Mesendoderm (in vitro differentiated cells): Measurements from ENCODE around the gene LRRN1.

Experiments
- DNase-seq: peaks from one replicate; pipeline ENCODE4 v3.0.0; 2013
- H2AK5ac ChIP-seq: 2 replicates; pipeline ENCODE4 v1.6.1; 2013; ENCODE audit warnings: low read length, inconsistent platforms
- H2BK120ac ChIP-seq: 2 replicates; pipeline ENCODE4 v1.6.1; 2013; ENCODE audit warnings: low read depth, mild to moderate bottlenecking, low read length, moderate library complexity, mixed read lengths
- H2BK15ac ChIP-seq: replicated peaks from 2 replicates; pipeline ENCODE4 v1.6.1; 2013; ENCODE audit warnings: low read depth, mild to moderate bottlenecking, moderate library complexity
- H2BK5ac ChIP-seq: 2 replicates; pipeline ENCODE4 v1.6.1; 2013; ENCODE audit warnings: low read length, inconsistent platforms
- H3K18ac ChIP-seq: 2 replicates; pipeline ENCODE4 v1.6.1; 2013; ENCODE audit warnings: mild to moderate bottlenecking, low read length, mixed read lengths
- H3K23ac ChIP-seq: one replicate; pipeline ENCODE4 v1.6.1; 2013; ENCODE audit warnings: low read length
- H3K27ac ChIP-seq: 2 replicates; pipeline ENCODE4 v1.5.1; 2013; ENCODE audit warnings: low read depth, mild to moderate bottlenecking, inconsistent platforms, low read length, moderate library complexity
- H3K27me3 ChIP-seq: 2 replicates; pipeline ENCODE4 v1.6.1; 2013; ENCODE audit warnings: low read length, control low read depth, mild to moderate bottlenecking, inconsistent platforms; ENCODE audit not compliant: insufficient read depth, poor library complexity
- H3K36me3 ChIP-seq: 2 replicates; pipeline ENCODE4 v1.6.1; 2013; ENCODE audit warnings: low read length, inconsistent platforms; ENCODE audit not compliant: control insufficient read depth, insufficient read depth
- H3K4ac ChIP-seq: one replicate; pipeline ENCODE4 v1.6.1; 2013; ENCODE audit warnings: low read depth, mild to moderate bottlenecking, low read length, moderate library complexity
- H3K4me1 ChIP-seq: 2 replicates; pipeline ENCODE4 v1.6.1; 2013; ENCODE audit warnings: low read depth, low read length, inconsistent platforms; ENCODE audit not compliant: control insufficient read depth
- H3K4me2 ChIP-seq: 2 replicates; pipeline ENCODE4 v1.6.1; 2013; ENCODE audit warnings: low read length
- H3K4me3 ChIP-seq: 2 replicates; pipeline ENCODE4 v1.5.1; 2013; ENCODE audit warnings: mild to moderate bottlenecking, low read length
- H3K56ac ChIP-seq: one replicate; pipeline ENCODE4 v1.6.1; 2013; ENCODE audit warnings: low read length
- H3K79me1 ChIP-seq: 2 replicates; pipeline ENCODE4 v1.6.1; 2013; ENCODE audit warnings: low read length, inconsistent platforms
- H3K79me2 ChIP-seq: 2 replicates; pipeline ENCODE4 v1.6.1; 2013; ENCODE audit warnings: mild to moderate bottlenecking, low read length; ENCODE audit not compliant: control insufficient read depth, insufficient read depth
- H3K9ac ChIP-seq: 2 replicates; pipeline ENCODE4 v1.6.1; 2013; ENCODE audit warnings: low read length, inconsistent platforms
- H4K5ac ChIP-seq: one replicate; pipeline ENCODE4 v1.6.1; 2013; ENCODE audit warnings: low read length
- H4K8ac ChIP-seq: one replicate; pipeline ENCODE4 v1.6.1; 2013; ENCODE audit warnings: low read depth, mild to moderate bottlenecking, control low read depth, low read length, moderate library complexity
- WGBS: extraction: QIAGEN DNeasy Blood & Tissue Kit; methylation state at CpG from one replicate; pipeline ENCODE4 v1.1.7; 2013; ENCODE audit warnings: low lambda C conversion rate, missing lambda C conversion rate; ENCODE audit not compliant: insufficient coverage; ENCODE audit errors: extremely low coverage; 5-methylcytosine and 5-hydroxymethylcytosine counted together

Gene LRRN1

DNA sequence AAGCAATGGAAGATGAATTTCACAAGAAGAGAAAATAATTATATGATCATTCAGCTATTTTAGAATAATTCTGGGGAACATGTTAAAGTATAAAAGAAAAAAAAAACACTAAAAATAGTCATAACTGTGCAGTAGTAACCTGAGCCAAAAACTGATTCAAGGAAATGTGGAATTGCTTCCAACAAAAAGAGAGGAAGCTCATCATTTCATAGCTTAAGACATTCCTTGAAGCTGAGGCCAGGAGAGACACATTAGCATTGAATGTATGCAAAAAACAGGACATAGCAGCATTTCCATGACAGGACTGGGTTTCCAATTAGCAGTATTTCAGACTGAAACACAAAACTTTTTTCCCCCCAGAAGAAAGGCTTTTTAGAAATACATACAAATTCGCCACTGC is 27.7 kb upstream of the LRRN1 start:
- H3K4me3 ChIP-seq, result no peak overlapping the region
- no peak overlapping the region for H3K9ac ChIP-seq
- H2BK5ac ChIP-seq, result no peak overlapping the region
- H2BK120ac ChIP-seq, result no peak overlapping the region
- H2BK15ac ChIP-seq, result no peak overlapping the region
- H3K4ac ChIP-seq, result no peak overlapping the region
- no peak overlapping the region for H4K5ac ChIP-seq
- H3K79me2 ChIP-seq, result no peaks in the 10 kb centered on the region
- no CpG with 5 or more reads among the region's 1 CpG for WGBS
- H3K27me3 ChIP-seq, result no peaks in the 10 kb centered on the region
- H3K4me1 ChIP-seq, result no peaks in the 10 kb centered on the region
- no peaks in the 10 kb centered on the region for H3K36me3 ChIP-seq
- no peak overlapping the region for H3K18ac ChIP-seq
- no peak overlapping the region for H2AK5ac ChIP-seq
- H3K27ac ChIP-seq, result no peak overlapping the region
- H3K23ac ChIP-seq, result no peak overlapping the region
- DNase-seq, result no peak
- no peak overlapping the region for H4K8ac ChIP-seq
- no peak overlapping the region for H3K56ac ChIP-seq
- no peaks in the 10 kb centered on the region for H3K79me1 ChIP-seq
- H3K4me2 ChIP-seq, result no peak overlapping the region

GRCh38 chr3:3772338-3772737 is 26.9 kb upstream of the LRRN1 start:
- Histone ChIP-seq H4K8ac (no peak overlapping the region), H3K4me3 (no peak overlapping the region), H3K79me1 (no peaks in the 10 kb centered on the region), H2BK15ac (no peak overlapping the region), H3K9ac (no peak overlapping the region), H3K4ac (no peak overlapping the region), H3K4me2 (no peak overlapping the region), H3K27ac (no peak overlapping the region), H2AK5ac (no peak overlapping the region), H2BK5ac (no peak overlapping the region), H3K56ac (no peak overlapping the region), H2BK120ac (no peak overlapping the region), H4K5ac (no peak overlapping the region), H3K27me3 (no peaks in the 10 kb centered on the region), H3K4me1 (no peaks in the 10 kb centered on the region), H3K23ac (no peak overlapping the region), H3K18ac (no peak overlapping the region), H3K36me3 (no peaks in the 10 kb centered on the region), H3K79me2 (no peaks in the 10 kb centered on the region)
- WGBS, result no CpG with 5 or more reads among the region's 1 CpG
- DNase-seq, result no peak

GRCh38 chr3:3772920-3773319 is 26.3 kb upstream of the LRRN1 start:
- Histone ChIP-seq H3K18ac (no peak overlapping the region), H3K4me3 (no peak overlapping the region), H3K27me3 (no peaks in the 10 kb centered on the region), H2BK15ac (no peak overlapping the region), H3K23ac (no peak overlapping the region), H3K4me2 (no peak overlapping the region), H4K5ac (no peak overlapping the region), H3K56ac (no peak overlapping the region), H3K4ac (no peak overlapping the region), H3K36me3 (no peaks in the 10 kb centered on the region), H2BK5ac (no peak overlapping the region), H2BK120ac (no peak overlapping the region), H2AK5ac (no peak overlapping the region), H3K79me1 (no peaks in the 10 kb centered on the region), H3K4me1 (no peaks in the 10 kb centered on the region), H3K9ac (no peak overlapping the region), H3K79me2 (no peaks in the 10 kb centered on the region), H3K27ac (no peak overlapping the region), H4K8ac (no peak overlapping the region)
- WGBS, result no CpG with 5 or more reads among the region's 7 CpGs
- DNase-seq, result no peak

GRCh38 chr3:3776607-3777006 is 22.6 kb upstream of the LRRN1 start:
- Histone ChIP-seq H4K8ac (no peak overlapping the region), H2BK5ac (no peak overlapping the region), H3K56ac (no peak overlapping the region), H3K79me1 (no peaks in the 10 kb centered on the region), H3K4ac (no peak overlapping the region), H3K36me3 (no peaks in the 10 kb centered on the region), H3K27ac (no peak overlapping the region), H3K4me2 (no peak overlapping the region), H3K27me3 (no peaks in the 10 kb centered on the region), H2AK5ac (no peak overlapping the region), H3K9ac (no peak overlapping the region), H3K4me3 (no peak overlapping the region), H3K18ac (no peak overlapping the region), H2BK120ac (no peak overlapping the region), H4K5ac (no peak overlapping the region), H3K79me2 (no peaks in the 10 kb centered on the region), H3K23ac (no peak overlapping the region), H3K4me1 (no peaks in the 10 kb centered on the region), H2BK15ac (no peak overlapping the region)
- no CpG with 5 or more reads among the region's 4 CpGs for WGBS
- DNase-seq, result no peak

- Histone ChIP-seq H2BK5ac (no peak overlapping the region), H3K56ac (no peak overlapping the region)
These were observed 21.0 kb upstream of the LRRN1 start for GRCh38 chr3:3778216-3778615.

GRCh38 chr3:3778641-3779270 is 20.5 kb upstream of the LRRN1 start:
- Histone ChIP-seq H2BK15ac (no peak overlapping the region), H3K4me1 (no peaks in the 10 kb centered on the region), H3K56ac (no peak overlapping the region), H3K79me1 (no peaks in the 10 kb centered on the region), H3K23ac (no peak overlapping the region), H4K5ac (no peak overlapping the region), H2AK5ac (no peak overlapping the region), H2BK5ac (no peak overlapping the region), H4K8ac (no peak overlapping the region), H3K4me2 (no peak overlapping the region), H3K36me3 (no peaks in the 10 kb centered on the region), H3K27ac (no peak overlapping the region), H3K79me2 (no peaks in the 10 kb centered on the region), H3K9ac (no peak overlapping the region), H3K4me3 (no peak overlapping the region), H3K18ac (no peak overlapping the region), H3K27me3 (no peaks in the 10 kb centered on the region), H3K4ac (no peak overlapping the region), H2BK120ac (no peak overlapping the region)
- DNase-seq, result no peak
- WGBS, result no CpG with 5 or more reads among the region's 4 CpGs

More at GRCh38 chr3:3778216-3778615, 21.0 kb upstream of the LRRN1 start:
- Histone ChIP-seq H2AK5ac (no peak overlapping the region), H3K36me3 (no peaks in the 10 kb centered on the region), H4K5ac (no peak overlapping the region), H3K27ac (no peak overlapping the region), H2BK120ac (no peak overlapping the region), H3K79me1 (no peaks in the 10 kb centered on the region), H3K27me3 (no peaks in the 10 kb centered on the region), H3K4ac (no peak overlapping the region), H3K23ac (no peak overlapping the region), H3K4me2 (no peak overlapping the region), H3K4me3 (no peak overlapping the region), H3K9ac (no peak overlapping the region), H3K79me2 (no peaks in the 10 kb centered on the region), H3K18ac (no peak overlapping the region), H4K8ac (no peak overlapping the region), H2BK15ac (no peak overlapping the region), H3K4me1 (no peaks in the 10 kb centered on the region)
- no peak for DNase-seq
